Mucosa of gallbladder (tissue), 1 donor: ENCODE data around the gene IMMT. TPM values are rescaled to one million over a fixed set of nuclear protein-coding genes. Genes with fewer than 3 reads are reported as not detected.
"Not testable (repeated sequence)": the region's sequence is repeated elsewhere in the genome, so short reads cannot be mapped to it uniquely, and the experiment has no call there.

Experiments
- DNase-seq: peaks from one replicate; pipeline ENCODE4 v3.0.0-alpha.2; 2020; ENCODE audit warnings: low spot score
- total RNA-seq: library from RNA; stranded (reverse); gene quantifications from one replicate; pipeline ENCODE4 v1.2.1, GENCODE V29; 2021
- donor health status: DM: no; HTN: no; CAD: no.

IMMT gene
- total RNA-seq, 1 donor from 2014 or later = 74.7 TPM

DNA sequence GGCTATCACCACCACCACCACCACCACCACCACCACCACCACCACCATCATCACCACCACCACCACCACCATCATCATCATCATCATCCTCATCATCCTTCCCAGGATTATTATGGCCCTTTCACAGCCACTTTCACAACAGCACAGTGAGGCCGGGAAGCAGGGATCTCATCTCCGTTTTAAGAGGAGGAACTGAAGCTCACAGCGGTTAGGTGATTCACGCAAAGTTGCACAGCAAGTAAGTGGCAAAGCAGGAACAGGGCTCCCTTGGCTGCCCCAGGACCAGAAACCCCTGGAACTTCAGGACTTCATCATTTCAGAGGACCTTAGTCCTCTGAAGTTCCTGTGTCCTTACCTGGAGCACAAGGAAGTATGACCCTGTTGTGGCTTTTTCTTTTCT lies 30.8 kb upstream of the IMMT start:
- DNase-seq = no peak

DNA sequence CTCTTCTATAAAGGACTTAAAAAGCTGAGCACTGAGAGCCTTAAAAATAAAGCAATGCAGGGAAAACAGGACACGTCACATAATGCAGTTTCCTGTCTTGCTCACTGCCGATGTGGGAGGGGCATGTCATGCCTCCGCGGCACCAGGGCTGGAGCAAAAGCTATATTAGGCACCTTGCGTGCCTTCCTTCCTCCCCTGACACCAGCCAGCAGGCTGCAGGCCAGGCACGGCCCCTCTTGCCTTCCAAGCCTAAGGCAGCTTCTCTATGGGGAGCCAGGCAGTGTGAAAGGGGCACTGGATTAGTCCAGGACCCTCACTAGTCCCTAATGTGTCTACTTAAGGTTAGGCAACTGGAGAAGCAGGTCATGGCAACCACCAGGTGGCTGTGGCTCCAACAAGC lies 30.3 kb upstream of the IMMT start:
- DNase-seq = peak; percentile 38

DNA sequence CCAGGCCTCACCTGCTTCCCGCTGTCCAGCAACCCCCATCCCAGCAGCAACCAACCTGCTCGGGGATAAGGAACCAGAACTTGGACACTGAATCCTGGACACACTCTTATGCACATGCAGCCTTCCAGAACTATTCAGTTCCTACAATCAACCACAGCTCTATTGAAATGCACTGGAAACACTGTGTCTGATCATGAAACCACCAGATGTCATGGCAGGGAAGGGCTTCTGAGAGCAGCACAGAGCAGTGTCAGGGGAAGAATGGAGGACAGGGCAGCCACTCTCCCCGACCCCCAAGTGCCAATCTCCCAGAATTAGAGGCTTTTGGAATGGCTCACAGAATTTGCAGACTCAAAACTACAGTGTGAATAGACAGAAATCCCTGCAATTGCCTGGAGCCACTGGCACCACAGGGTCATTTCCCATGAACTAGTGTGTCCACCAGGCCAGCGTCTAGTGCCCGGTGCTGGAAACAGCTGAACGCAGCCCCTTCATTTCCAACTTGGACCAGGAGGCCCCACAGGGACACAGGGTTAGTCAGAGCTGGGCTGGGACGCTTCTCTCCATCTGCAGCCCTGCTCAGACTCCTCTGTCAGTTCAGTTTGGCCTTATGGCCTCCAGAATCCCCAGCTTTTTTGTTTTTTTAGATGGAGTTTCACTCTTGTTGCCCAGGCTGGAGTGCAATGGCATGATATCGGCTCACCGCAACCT lies 29.5 kb upstream of the IMMT start:
- DNase-seq = no peak

DNA sequence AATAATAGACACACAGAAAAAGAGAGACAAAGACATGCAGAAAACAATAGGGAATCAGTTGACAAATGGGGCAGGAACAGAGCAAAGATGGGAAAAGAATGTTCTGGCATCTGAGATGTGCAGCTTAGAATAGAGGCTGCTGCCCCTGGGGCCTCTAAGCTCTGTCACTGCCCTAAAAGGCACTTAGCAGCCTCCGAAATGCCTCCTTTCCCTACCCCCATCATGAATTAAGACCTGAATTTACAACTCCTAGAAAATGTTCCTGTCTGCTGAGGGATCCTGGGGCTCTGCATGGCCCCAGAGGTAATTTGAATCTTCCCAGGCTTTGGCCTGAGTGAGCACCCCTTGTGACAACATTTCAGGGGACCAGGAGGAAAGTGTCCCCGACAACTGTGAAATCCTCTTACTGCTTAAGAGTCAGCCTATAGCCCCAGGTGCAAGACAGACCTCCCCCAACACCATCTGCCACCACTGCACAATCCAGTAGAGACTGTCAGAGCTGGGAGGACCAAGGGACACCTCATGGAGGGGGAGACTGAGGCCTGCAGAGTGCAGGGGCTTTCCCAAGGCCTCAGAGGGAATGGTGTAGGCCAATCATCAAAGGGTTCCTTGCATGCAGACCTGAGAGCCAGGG lies 28.8 kb upstream of the IMMT start:
- no peak for DNase-seq

DNA sequence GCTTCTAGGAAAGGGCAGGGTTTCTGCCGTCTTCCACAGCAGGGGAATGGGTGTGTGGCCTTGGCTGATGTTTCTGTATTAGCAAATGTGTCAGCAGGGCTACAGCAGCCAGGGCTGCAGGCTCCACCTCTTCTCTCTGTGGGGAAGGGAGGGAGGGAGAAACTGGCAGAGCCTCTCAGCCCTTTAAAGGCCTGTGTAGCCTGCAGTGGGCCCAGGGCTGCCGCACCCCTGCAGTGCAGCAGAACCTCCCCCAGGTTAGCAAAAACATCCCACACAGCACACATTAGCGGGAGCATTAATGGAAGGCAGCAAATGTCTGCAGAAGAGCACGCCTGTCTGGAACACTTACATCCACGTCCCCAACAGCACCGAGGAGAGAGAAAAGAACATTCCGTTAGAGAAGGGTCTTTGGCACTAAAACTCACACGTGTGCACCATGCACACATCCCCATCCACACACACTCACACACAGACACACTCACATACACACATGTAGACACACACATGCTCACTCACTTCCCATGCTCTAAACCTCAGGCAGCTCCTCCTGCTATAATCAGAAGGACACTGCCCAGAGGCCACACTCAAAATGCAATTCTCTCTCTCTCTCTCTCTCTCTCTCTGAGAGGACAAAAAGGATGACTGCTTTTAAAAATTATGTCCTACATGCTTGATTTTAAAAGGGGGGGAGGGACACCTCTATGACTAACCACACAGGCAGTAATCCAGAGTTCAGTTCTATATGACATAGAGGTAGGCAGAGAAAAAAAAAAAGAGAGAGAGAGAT lies 28.1 kb upstream of the IMMT start:
- DNase-seq = peak; percentile 45

DNA sequence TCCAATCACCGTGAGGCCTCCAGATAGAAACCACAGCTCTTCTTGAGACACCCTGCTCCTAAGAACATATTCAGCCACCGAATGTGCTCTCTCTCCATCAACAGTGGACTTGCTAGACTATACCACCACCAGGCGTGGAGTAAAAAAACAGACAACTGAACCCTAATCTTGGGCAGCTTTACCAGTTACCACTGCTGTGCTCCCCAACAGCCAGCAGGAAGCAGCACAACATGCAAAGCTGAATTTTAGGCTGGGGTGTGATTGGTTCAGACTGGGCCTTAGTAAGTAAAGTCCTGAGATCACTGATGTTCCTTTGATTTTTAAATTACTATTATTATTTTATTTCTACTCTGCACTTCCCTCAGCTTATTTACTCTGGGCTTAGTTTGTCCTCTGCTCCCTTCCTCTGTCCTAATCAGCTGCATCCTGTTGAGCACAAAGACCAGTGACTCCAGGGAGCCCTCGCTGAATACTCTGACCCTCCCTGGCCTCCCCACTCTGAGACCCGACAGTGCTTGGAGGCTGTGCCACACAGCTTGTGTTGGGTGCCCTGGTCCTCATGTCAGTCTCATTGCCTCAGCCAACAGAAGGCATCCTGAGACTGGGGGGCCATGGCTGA lies 25.9 kb upstream of the IMMT start:
- DNase-seq = no peak

DNA sequence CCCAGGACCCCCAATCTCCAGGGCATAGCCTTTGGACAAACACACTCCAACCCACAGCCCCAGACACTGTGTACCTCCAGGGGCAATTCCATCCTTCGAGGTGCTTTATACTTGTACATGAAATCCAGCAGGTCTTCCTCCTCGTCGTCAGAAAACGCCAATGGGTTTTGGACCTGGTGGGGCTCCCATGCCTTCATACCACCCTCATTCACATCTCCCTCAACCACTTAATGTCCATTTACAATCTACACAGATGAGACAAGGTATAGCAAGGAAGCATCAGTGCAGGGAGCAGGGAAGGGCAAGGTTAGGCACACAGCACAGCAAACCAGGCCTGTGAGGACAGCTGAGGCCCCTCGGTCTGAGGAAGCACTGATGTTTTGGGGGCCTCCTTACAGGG lies 24.6 kb upstream of the IMMT start:
- DNase-seq = no peak

DNA sequence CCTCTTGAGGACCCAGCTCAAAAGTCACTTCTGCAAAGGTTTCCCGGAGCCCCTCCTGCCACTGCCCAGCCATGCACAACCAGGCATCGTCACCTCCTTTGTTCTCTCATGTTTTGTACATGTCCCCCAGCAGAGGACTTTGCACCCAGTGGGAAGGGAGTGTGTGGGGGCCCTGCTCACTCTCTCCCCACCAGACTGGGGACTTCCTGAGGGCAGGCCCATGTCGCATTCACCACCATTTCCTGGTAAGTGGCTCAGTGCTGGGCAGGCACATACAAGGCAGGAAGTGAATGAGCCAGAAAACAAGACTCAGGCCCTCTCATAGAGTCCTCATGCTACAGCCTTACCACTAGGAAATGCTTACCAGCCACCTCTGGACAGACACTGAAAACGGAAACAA lies 22.9 kb upstream of the IMMT start:
- no peak for DNase-seq

DNA sequence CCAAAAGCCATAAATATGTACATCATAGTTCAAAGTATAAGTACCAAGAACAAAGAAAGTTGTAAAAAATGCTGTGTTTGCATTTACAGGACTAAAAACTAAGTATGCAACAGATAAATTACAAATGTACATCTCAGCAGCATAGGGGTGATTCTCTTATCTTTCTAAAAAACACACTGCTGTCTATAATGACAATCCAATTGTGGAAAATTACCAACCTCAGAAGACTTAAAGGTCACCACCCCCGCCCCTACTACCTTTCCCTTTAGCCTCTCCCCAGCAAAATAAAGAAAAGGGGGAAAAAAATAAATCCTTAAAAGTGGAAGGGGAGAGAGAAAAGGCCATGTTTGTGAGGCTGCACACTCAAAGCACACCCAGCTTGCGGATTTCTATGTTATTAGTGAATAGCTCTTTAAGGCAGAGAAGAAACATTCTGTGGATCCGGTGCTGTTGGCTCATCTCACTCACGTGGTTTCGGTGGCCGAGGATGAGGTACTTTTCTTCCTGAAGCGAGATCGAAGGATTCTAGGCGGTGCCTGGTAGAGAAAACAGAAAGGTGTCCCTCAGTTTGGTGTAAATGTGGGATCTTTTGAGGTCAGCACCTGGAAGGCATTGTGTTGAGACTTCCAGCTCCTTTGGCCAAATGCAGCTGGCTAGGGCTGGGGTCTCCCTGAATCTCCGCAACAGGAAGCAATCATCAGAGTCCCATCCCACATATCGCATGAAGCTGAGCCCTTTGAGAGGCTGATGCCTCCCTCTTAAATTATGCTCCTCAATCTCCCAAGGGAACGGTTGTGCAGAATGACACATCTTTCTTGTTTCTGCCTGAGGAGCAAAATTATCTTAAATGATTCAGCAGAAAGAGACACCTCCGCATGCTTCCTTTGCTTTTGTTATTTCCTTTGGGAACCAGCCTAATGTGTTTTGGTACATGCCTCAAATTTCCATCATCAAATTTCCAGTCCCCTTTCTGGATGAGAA lies 21.6 kb upstream of the IMMT start:
- no peak for DNase-seq

DNA sequence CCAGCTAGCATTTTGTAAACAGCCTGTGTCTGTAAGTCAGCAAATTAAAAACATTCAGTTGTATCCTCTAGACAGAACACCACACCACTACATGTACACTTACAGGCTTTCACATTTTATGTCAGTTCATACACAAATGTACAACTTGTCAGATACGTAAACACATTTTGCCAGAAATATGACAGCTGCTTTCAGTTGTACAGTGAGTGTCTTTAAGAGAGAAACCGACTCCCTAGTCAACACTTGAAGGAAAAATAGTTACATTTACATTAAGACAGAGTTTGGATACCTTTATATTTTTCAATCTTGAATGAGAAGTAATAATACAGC lies 19.2 kb upstream of the IMMT start:
- DNase-seq = no peak

DNA sequence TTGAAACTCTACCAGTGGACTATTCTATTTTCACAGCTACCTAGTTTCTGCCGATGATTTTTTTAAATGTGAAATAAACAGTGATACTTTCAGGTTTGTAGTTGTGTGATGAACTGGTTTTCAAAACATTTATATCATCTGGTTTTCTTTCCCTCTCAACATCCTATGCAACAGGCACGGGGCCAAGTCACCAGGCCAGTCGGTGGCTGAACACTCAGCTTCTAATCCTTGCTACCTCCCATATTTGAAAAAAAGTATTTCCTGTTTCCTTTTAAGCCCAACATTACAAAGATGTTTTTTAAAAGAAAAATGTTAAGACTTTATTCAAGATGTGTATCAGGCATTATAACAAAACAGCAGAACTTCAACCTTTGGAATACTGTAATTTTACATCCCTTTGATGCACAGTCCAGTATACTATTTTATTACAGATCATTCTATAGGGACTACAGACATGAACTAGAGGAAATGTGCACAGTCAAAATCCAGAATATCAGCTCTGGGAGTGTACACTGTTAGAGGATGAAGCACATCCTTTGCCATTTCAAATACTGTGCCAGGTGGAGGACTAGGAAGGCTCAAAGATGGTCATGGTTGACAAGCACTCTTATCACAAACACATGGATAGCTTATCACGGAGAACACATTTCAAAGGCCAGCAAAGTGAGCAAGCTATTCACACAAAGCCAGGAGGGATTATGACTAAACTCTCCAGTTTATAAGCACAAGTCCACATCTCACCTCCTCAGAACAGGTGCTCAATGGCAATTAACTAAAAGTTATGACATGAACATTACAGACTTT lies 18.6 kb upstream of the IMMT start:
- no peak for DNase-seq

DNA sequence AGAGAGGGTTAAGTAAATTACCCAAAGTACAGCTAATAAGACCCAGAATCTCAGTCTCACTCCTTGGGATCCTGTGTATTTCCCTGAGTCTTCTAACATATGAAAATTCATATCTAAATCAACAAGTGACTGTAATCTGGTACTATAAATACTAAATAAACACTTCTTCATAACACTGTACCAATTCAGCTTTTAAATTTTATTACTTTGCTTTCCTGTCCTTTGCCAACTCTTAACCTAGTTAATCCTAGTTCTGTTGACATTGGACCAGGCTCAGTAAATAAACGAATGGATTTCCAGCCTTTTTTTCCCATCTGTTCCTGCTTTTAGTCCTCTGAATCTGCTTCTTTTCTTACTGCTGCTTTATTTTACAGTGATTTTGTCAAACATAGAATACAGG lies 17.8 kb upstream of the IMMT start:
- DNase-seq = no peak

DNA sequence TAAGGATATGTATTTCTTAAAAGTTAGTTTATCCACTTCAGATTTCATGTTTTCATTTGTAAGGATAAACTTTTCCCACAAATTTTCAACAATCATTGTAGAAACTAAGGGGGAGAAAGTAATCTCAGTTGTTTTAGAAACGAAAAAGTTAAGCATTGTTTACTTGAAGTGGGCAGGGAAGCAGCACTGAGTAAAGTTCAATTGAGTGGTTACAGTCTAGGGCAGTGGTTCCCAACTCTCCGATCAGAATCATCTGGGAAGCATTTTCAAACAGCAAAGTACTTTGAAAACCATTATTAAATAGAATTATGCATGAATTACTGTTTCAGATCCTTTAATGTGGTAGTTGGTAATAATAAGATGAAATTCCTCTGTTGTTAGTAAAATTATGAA lies 16.5 kb upstream of the IMMT start:
- no peak for DNase-seq

DNA sequence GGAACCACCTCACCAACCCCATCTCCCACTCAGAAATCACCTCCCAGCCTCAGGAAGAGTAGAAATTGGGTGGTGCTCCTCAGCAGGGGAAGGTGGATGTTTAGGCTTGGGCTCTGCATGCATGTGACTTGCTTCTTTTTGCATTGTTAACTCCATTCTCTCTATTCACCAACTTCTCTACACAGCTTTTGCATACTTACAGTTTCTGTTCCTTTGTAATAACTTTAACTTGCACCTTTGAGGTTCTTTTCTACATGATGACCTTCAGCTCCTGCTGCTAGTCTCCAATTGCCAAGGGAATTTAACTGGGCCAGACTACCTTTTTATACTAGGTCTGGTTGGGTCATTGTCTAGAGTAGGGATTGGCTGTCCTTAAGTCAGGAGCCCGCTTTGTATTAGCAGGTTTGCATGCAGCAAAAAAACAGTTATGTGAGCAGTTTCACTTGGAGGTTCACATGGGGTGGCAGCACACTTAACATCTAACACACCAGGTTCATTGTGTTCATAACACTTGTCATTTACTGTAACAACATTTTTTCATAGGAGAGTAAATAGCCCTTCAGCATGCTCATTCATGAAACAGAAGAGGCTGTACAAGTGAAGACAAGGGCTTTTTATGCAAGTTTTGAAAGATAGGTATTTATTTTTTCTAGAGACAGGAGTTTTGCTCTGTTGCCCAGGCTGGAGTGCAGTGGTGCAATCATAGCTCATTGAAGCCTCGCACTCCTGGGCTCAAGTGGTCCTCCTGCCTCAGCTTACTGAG lies 16.0 kb upstream of the IMMT start:
- no peak for DNase-seq

DNA sequence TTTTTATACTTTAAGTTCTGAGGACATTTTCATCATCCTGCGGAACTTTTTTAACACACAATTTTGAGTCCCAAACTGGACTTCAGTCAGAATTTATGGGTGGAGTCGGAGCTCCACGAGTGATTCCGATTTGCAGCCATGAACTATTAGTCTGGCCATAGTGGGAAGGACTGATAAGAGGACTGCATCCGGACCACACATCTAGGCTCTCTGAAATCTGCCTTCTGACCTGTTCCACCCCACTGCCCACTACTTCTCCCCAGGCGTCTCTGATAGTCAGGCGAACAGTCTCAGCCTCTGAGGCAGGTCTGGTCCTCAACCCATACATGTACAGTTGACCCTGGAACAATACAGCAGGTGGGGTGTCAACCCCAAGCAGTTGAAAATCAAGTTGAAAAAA lies 9.2 kb upstream of the IMMT start:
- DNase-seq = no peak

DNA sequence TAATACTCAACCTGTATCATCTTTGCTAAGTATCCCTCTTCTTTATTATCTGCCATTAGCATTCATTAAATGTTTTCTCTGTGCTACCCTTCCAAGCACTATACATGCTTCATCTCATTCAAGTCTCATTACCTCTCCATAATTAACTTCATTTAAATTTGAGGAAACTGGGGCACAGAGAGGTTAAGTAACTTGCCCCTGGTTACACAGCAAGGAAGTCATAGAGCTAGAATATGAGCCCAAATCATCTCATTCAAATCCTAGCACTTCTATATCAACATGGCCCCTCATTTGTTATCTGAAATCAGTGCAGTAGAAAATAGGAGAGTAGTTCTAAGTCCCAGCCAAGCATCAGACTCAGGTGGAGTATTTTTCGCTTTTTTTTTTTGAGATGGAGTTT lies 8.4 kb upstream of the IMMT start:
- DNase-seq = no peak

DNA sequence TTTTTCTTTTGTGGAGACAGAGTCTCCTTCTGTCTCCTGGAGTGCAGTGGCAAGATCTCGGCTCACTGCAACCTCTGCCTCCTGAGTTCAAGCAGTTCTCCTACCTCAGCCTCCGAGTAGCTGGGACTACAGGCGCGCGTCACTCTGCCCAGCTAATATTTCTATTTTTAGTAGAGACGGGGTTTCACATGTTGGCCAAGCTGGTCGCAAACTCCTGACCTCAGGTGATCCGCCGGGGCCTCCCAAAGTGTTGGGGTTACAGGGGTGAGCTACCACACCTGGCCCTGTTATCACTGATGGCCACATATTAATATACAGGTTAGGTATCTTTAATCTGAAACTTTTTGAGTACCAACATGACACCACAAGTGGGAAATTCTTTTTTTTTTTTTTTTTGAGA lies 7.4 kb upstream of the IMMT start:
- no peak for DNase-seq

DNA sequence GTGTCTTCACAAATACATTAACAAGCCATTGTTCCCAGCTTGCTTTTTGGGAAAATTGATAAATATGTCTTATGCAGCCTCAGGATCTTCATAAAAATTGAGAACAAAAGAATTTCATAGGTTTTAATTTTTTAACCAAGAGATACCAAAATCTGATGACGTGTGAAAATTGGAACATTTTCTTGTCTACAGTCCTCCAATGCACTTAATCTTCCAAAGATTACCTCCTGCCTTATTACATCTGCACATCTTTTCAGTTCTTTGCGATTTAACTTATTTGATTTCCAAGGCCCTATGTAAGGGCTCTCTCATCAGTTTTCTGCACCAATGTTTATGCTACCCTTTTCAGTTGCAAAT lies 7.1 kb upstream of the IMMT start:
- DNase-seq = no peak

DNA sequence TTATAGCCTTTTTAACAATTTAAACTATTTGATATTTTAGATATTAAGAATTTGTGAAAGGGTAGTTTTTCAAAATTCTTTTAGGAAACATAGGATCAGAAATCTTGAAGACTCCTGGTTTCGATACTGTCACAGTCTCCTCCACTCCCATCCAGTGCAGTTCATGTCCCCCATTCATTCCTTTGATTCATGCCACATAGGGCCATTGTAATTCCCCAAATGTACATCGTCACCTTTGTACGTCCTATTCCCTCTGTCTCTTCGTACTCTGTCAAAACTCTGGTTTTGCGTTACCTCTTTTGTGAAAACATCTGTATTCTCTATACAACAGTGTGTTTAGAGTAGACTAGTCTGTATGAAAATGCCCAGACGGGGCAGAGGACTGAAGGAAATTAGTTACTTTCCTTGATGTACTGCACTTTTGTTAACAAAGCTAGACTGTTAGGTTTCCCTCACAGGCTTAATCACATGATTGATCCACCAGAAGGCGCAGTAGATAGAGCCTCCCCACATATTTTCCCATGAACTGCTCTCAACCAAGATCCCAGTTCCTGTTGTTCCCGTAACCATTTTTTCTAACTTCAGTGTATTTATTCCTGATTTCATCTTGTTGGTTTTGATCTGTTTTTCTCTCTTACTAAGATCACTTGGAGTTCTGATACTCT lies 6.5 kb upstream of the IMMT start:
- no peak for DNase-seq

DNA sequence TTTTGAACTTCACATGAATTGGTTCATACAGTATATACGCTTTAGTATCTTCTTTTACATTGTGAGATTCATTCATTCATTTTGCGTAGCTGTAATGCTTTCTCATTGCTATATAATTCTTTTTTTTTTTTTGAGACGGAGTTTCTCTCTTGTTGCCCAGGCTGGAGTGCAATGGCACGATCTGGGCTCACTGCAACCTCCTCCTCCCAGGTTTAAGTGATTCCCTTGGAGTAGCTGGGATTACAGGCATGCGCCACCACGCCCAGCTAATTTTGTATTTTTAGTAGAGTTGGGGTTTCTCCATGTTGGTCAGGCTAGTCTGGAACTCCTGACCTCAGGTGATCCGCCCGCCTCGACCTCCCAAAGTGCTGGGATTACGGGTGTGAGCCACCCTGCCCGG lies 5.3 kb upstream of the IMMT start:
- DNase-seq = not testable (repeated sequence)
